ENCODE measurements around the gene LYRM9.
"Not testable (repeated sequence)": the region's sequence is repeated elsewhere in the genome, so short reads cannot be mapped to it uniquely, and the experiment has no call there.

LYRM9 gene

DNA sequence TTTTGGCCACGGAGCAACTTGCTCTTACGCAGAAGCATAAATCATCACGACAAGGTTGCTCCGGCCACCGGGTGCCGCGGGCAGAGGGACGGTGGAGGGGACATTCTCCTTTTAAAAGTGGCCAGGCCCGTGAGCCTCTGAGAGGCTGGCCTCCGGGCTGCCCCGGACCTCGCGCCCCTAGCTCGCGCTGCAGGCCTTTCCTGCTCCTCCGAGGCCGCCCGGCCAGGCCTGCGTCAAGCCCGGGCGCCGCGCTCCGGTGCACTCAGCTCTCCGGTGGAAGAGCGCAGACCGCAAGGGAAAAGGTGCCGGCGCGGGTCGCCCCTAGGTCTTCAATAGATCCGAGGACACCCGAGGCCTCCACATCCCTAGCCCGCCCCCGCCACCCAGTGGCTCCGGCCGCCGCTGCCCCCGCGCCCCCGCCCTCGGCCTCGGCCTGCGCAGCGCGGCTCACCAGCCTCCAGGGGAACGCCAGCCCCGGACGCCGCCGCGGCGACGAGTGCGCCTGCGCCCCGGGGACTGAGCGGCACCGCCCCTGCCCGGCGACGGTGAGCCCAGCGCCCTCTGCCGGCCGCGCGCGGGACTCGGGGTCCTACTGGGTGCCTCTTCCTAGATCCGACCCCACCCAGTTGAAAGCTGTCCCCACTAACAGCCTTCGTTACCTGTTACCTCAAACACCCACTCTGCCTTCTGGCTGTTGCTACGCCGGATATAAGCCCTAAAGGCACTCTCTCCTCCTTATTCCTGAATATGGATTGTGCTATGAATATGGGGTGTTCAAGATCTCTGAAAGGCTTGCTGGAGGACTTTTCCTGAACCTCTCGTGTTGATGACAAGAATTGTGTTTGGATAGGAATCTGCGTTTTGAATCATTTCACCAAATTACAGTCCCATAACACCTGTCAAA is at the start of gene LYRM9:
LYRM9 (minus strand) TSS at position 500 of the 904 bp plus-strand sequence. CDS start 10,671 bp downstream, outside the sequence.
- peak; percentile 68 for DNase-seq

- DNase-seq = no peak
Measured at GRCh38 chr17:27940503-27941428, 47.6 kb upstream of the LYRM9 start.

DNA sequence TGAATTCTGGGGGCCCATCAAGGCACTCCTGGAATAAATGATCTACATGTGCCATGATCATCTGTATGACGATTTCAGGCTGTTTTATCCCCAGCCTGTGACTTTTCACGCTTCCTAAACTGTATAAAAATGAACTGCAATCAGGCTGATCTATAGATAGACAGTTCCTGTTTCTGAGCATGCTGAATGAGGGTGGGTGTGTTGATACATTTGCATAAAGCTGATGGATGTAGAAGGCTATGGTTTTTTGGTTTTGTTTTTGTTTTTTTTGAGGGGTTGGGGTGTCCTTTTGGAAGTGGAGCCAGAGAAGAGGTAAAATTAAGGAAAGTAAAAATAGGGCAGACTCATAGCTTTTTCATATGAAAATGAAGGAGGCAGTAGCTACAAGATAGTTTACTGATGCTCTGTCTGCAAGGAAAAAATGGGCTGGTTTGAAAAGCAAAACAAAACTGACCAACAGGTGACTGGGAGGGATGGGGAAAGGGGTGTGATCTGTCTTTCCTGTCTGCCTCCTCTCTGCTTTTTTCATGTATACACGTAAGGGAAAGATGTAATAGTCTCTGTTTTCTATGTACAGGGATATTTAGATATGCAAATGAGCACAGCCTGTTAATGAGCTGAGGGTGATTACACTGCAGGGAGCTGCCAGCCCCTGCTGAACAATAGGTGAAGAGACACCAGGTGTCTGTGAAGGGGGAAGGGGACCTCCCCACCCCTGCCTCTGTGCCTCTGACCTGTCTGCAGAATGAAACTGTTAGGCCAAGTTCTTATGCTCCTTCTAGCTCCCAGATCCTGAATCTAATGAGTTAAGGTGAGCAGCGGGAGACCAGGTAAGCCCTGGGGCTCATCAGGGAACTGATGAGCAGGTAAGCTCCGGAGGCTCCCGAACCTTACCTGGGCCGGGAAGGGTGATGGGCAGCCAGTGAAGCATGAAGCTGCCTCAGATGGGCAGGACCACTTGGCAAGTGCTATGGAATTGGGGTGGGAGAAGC is 46.6 kb upstream of the LYRM9 start:
- DNase-seq = no peak

- no peak for DNase-seq
Measured at GRCh38 chr17:27938864-27939263, 45.7 kb upstream of the LYRM9 start.

GRCh38 chr17:27938241-27938640 is 45.1 kb upstream of the LYRM9 start:
- no peak for DNase-seq

- DNase-seq = no peak
Measured at GRCh38 chr17:27937025-27937546, 43.9 kb upstream of the LYRM9 start.

- DNase-seq = no peak
Measured at GRCh38 chr17:27930000-27930399, 36.8 kb upstream of the LYRM9 start.

- no peak for DNase-seq
Measured at GRCh38 chr17:27928587-27928986, 35.4 kb upstream of the LYRM9 start.

DNA sequence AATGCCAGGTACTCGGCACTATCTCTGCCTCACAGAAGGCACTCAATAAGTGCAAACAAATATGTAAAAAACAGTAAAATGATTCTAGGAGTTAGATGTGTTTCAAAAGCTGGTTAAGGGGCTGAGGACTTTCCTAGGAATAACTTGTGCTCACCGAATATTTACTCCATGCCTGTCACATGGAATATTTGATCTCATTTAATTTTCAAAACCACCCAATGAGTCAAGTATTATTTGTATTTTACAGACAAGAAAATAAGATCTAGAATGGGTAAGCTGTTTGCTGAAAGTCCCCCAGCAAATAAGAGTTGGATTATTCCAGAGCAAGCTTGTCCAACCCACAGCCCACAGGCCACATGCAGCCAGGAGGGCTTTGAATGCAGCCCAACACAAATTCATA is 34.6 kb upstream of the LYRM9 start:
- DNase-seq = no peak

DNA sequence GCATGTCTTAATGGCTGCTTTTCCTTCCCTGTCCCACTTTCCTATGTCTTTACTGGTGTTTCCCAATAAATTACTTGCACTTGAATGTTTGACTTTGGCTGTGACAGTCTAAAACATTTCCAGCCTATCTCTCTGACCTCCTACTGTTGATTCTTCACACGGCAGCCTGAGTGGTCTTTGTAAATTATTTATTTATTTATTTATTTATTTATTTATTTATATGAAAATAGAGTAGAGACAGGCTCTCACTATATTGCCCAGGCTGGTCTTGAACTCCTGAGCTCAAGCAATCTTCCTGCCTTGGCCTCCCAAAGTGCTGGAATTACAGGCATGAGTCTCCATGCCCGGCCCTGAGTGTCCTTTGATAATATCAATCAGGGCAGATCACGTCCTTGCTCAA is 28.4 kb upstream of the LYRM9 start:
- DNase-seq = no peak

- no peak for DNase-seq
Measured at GRCh38 chr17:27921077-27921476, 27.9 kb upstream of the LYRM9 start.

DNA sequence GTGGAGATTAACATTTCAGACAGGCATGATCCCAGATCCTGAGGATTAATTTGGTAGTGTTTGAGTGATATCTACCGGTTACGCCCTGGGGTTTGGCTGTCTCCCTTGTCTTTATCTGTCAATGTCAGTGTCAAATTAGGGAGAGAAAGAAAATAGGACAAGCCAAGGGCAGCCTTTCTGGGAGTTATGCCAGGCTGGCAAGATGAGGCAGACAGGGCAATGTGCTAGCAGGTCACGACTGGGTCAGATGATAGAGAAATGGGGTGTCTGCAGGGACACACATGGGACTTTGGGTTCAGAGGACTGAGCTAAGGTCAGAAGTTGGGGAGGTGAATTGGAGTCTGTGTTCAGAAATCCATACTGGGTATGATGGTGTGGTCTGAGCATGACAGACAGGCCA is 27.4 kb upstream of the LYRM9 start:
- no peak for DNase-seq

- DNase-seq = no peak
Measured at GRCh38 chr17:27919079-27919478, 25.9 kb upstream of the LYRM9 start.

GRCh38 chr17:27918498-27918897 is 25.3 kb upstream of the LYRM9 start:
- DNase-seq = no peak

DNA sequence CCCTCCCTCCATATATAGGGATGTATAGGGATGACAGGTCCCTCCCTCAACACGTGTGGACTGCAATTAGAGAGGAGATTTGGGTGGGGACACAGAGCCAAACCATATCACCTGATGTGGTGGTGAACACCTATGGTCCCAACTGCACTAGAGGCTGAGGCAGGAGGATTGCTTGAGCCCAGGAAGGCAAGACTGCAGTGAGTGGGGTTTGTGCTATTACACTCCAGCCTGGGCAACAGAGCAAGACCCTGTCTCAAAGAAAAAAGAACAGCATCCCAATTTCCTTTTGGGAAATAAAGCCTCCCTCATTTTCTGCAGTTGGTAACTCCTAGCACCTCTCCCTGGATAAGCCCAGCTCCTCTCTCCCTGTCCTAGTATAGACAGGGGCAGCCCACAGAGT is 23.8 kb upstream of the LYRM9 start:
- no peak for DNase-seq

DNA sequence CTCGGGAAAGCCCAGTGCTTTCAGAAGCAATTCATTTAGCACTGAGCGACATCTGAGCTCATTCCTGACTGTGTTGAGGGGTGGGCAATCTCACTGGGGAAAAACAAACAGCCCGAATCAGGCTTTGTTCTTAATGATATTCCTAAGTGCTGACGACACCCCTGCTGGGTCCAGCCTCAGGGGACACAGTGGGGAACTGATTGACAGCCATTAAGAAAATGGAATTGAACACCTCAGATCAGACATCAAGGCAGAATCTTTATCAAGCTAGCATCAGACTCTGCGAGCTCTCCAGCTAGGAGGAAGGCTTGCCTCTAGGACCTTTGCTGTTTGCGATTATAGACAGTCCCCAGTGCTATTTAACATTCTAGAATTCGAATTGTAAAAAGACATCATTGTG is 22.5 kb upstream of the LYRM9 start:
- no peak for DNase-seq

DNA sequence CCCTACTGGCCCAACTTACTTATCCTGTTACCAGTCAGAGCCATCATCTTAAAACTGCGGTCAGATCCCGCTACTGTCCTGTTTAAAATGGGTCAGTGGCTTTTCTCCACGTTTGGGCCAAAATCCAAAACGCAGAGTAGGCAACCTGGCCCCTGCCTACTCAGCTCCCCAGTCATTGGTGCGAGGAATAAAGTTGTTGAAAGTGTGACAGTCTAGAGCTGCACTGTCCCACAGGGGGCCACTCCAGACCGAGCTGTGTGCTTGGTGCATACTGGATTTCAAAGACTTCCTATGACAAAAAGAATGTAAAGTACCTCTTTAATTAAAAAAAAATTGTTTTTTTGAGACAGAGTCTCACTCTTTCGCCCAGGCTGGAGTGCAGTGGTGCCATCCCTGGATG is 21.2 kb upstream of the LYRM9 start:
- no peak for DNase-seq

- DNase-seq = no peak
Measured at GRCh38 chr17:27912964-27913363, 19.8 kb upstream of the LYRM9 start.

GRCh38 chr17:27912299-27912698 is 19.1 kb upstream of the LYRM9 start:
- DNase-seq = not testable (repeated sequence)

GRCh38 chr17:27907976-27908558 is 14.9 kb upstream of the LYRM9 start:
- DNase-seq = no peak

DNA sequence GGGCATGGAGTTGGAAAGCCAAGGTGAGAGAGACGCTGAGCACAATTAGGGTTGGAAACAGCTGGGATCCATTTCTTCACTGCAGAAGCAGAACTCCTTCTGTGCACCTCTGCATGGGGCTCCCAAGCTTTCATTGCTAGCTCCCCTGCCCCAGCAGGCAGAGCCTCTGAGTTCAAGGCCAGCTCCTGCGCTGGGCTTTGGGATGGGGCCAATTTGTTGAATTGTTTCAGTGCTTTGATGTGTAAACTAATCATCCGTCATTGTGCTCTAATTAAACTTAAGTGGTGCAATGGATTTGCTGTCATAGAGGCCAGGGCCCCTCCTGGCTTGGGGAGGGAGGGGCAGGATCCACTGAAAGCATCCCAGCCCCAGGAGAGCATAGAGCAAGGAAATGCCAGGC is 13.5 kb upstream of the LYRM9 start:
- no peak for DNase-seq

DNA sequence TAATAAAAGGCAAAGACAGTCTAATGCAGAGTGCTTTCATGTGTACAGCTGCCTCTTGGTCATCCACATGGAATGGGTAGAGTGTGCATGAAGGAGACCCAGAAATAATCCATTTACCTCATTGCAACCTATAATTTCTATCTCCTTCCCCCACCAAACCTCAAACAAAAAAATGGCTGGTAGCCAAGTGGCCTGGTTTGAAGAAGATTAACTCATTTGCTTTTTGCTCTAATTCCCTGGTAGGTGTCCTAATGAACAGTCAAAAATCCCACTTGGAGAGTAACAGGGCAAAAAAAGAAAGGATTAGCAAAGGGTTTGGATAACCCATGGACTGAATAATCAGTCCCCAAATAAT is 13.0 kb upstream of the LYRM9 start:
- DNase-seq = no peak
